Activated T-cell treated with anti-CD3 and anti-CD28 coated beads for 4 hours (primary cell): Measurements from ENCODE around the gene KIAA0319L.
A peak's percentile ranks its signal among the peaks of the same experiment; 100 is the strongest.
"Not testable (repeated sequence)": the region's sequence is repeated elsewhere in the genome, so short reads cannot be mapped to it uniquely, and the experiment has no call there.

Experiments
- DNase-seq: peaks from one replicate; pipeline ENCODE4 v3.0.0-alpha.2; 2020

KIAA0319L gene

DNA sequence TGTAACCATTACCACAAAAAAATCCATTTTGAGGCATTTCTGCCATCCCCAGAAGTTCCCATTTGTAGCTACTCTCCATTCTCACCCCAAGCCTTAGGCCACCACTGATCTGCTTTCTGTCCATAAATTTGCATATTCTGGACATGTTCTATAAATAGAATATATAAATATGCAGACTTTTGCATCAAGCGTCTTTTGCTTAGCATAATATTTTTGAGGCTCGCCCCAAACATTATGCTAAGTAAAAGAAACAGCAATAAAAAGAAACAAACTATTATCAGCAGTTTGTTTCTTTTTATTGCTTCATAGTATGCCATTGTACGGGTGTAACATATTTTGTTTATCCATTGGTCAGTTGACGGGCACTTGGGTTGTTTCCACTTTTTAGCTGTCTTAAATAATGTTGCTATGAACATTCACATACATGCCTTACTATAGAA is 23.8 kb upstream of the KIAA0319L start:
- no peak for DNase-seq

GRCh38 chr1:35577071-35577998 is 20.1 kb upstream of the KIAA0319L start:
- DNase-seq: peak; percentile 32

DNA sequence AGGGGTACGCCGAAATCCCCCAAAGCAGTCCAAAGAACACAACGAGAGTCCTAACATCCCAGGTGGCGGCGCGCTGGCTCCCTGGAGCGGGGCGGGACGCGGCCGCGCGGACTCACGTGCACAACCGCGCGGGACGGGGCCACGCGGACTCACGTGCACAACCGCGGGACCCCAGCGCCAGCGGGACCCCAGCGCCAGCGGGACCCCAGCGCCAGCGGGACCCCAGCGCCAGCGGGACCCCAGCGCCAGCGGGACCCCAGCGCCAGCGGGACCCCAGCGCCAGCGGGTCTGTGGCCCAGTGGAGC is 19.5 kb upstream of the KIAA0319L start:
- DNase-seq: not testable (repeated sequence)

- DNase-seq: no peak
These were observed 19.0 kb upstream of the KIAA0319L start for GRCh38 chr1:35576061-35576765.

GRCh38 chr1:35575416-35575958 is 18.3 kb upstream of the KIAA0319L start:
- DNase-seq: no peak

DNA sequence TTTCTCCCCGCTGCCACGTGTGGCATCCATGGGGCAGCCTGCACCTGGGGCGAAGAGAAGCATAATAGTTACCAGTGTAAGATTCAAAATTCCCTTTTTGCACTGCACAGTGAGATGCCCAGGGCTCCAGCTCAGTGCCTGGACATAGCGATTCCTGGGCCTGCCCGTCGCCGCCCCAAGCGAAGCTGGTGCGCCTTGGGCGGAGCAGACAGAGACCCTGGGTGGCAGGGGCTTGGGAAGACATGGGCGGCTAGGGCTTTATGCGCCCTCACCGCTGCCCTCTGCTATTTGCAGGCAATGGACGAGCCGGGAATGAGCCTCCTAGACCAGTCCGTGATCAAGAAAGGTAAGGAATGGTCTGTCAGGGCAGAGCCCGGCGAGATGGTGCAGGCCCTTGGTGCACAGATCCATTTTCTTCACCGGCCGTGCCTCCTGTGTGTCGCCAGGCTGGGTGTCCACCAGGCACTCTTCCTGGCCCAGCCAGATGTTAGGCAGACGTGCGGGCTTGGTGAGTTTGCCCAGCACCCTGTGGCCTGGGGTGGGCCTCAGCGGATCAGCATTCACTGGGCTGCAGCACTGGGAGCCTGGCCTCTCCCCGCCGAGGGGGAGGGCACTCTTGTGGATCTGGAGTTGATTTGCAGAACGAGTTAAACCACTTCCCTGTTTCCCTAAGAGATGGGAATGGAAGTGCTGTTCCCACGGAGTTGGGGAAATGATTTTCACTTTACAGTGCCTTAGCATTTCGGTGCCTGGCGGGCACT is 17.6 kb upstream of the KIAA0319L start:
- no peak for DNase-seq

GRCh38 chr1:35574125-35574654 is 17.0 kb upstream of the KIAA0319L start:
- DNase-seq: no peak

DNA sequence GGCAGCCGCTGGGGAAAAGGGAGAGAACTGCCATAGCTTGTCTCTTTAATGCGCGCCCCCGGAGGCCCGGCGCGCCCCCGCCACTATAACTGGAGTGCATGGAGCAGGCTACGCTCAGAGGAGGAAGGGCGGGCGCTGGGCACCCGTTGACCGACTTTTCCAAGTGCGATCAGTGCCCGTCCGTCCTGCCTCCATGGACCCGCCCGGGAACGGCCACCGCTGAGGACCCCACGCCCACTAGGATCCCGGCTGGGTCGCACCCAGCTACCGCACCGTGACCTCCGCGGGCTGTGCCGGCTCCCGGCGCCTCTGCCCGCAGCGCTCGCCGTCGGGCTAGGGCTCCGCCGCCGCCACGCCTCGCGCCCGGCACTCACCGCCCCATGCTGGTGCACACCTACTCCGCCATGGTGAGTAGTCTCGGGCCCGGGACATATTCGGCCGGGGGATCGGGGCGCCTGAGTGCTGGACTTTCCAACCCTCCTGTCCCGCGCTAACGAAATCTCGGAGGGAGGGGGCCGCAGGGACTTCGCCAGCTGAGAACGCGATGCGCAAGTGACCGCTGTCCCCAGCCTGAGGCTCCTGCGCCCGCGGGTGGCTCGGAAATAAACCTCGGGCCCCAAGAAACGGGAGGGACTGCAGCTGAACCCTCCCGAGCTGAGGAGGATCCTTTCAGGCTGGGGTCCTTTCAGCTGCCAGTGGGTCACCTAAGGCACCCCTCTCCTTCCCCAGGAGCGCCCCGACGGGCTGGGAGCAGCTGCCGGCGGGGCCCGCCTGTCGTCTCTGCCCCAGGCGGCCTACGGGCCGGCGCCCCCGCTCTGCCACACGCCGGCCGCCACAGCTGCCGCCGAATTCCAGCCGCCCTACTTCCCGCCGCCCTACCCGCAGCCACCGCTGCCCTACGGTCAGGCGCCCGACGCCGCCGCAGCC is 16.3 kb upstream of the KIAA0319L start, which contains the start of gene TFAP2E:
Gene TFAP2E (plus strand): TSS at position 117 of the 927 bp plus-strand sequence. CDS start 264 bp downstream, at position 381.
- no peak for DNase-seq

GRCh38 chr1:35572296-35572695 is 15.1 kb upstream of the KIAA0319L start:
- DNase-seq: no peak

- DNase-seq: no peak
These were observed 14.1 kb upstream of the KIAA0319L start for GRCh38 chr1:35571263-35571662.

DNA sequence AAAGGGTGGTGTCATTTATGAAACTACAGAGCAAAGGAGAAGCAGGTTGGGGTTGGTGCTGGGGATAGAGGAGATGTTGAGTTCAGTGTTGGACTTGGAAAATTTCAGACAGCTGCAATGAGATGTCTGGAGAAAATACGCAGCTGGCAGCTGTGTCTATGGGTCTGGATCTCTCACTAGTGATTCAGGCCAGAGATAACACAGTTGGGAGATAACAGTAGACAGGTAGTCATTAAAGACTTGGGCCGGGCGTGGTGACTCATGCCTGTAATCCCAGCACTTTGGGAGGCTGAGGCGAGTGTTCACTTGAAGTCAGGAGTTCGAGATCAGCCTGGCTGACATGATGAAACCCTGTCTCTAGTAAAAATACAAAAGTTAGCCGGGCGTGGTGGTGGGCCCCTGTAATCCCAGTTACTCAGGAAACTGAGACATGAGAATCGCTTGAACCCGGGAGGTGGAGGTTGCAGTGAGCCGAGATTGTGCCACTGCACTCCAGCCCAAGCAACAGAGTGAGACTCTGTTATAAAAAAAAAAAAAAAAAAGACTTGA is 13.5 kb upstream of the KIAA0319L start:
- DNase-seq: no peak

GRCh38 chr1:35569936-35570335 is 12.7 kb upstream of the KIAA0319L start:
- no peak for DNase-seq

GRCh38 chr1:35568975-35569395 is 11.8 kb upstream of the KIAA0319L start:
- DNase-seq: peak; percentile 60

- no peak for DNase-seq
These were observed 10.8 kb upstream of the KIAA0319L start for GRCh38 chr1:35567947-35568558.

DNA sequence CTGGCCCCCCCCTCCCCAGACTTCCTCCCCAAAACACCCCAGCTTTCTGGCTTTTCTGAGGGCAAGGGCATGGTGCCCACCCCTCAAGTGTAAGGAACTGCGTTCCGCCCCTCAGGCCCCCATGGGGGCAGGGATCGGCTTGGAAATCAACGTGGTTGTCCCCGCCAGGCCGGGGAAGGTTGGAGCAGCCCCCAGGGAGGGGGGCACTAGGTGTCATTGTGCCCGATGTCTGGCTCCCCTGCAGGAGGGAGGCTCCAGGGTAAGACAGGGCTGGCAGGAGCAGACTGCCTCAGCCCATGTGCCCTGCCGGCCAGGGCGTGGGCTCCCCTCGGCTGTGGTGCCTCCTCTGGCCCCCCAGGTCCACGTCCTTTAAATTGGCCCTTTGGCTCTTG is 8.5 kb upstream of the KIAA0319L start:
- no peak for DNase-seq

DNA sequence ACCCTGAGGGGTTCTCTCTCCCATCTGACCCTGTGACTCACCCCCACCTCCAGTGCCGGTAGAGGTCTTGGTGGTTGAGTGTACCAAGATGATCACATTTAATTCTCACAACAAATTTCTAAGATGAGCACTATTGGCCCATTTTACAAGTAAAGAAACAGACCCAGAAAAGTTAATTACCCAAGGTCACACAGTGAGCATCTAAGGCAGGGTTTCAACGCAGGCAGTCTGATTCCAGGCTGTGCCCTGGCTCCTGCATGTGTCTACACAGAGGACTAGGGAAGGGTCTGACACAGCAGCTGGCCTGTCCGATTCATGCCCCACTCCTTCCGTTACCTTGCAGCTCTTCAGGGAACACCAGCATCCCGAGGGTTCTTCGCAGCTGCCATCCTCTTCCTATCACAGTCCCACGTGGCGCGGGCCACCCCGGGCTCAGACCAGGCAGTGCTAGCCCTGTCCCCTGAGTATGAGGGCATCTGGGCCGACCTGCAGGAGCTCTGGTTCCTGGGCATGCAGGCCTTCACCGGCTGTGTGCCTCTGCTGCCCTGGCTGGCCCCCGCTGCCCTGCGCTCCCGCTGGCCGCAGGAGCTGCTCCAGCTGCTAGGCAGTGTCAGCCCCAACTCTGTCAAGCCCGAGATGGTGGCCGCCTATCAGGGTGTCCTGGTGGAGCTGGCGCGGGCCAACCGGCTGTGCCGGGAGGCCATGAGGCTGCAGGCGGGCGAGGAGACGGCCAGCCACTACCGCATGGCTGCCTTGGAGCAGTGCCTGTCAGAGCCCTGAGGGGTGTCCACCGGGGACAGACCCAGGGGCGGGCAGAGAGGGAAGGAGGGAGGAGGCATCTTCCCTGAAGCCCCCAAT is 7.9 kb upstream of the KIAA0319L start:
- no peak for DNase-seq

- DNase-seq: peak; percentile 77
These were observed 7.1 kb upstream of the KIAA0319L start for GRCh38 chr1:35564037-35564883.

DNA sequence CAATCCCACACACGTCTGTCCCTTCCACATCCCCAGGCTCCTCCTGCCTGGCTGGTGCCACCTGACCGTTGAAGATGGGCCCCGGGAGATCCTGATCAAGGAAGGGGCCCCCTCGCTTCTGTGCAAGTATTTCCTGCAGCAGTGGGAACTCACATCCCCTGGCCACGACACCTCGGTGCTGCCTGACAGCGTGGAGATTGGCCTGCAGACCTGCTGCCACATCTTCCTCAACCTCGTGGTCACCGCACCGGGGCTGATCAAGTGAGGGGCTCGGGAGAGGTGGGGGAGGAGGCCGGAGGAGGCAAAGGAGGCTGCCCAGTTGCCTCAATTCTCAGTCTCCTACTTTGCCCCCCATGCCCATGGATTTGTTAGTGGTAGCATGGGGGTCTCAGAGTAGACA is 6.0 kb upstream of the KIAA0319L start:
- no peak for DNase-seq
